DND-41 (cell line): Measurements from ENCODE around the gene NUP210L.

ENCODE experiments used
- ATAC-seq: fragments of 200-7000 bp; cut with Tn5 transposase; 3 replicates; pipeline ENCODE4 v1.9.1; 2021; ENCODE audit warnings: low read depth; ENCODE audit not compliant: insufficient read depth
- DNase-seq: peaks from one replicate; pipeline ENCODE4 v3.0.0-alpha.2; 2020
- H2AFZ ChIP-seq: 2 replicates; pipeline ENCODE4 v1.6.0; 2012; ENCODE audit warnings: low read depth, low read length
- H3K27ac ChIP-seq: 2 replicates; pipeline ENCODE4 v1.5.1; 2012; ENCODE audit warnings: low read length, inconsistent platforms
- H3K27me3 ChIP-seq: fragments of 200-600 bp; sonication (generic); 2 replicates; pipeline ENCODE4 v1.6.0; 2012; ENCODE audit warnings: low read length, mild to moderate bottlenecking, inconsistent platforms; ENCODE audit not compliant: insufficient read depth, poor library complexity
- H3K36me3 ChIP-seq: 2 replicates; pipeline ENCODE4 v1.5.1; 2012; ENCODE audit warnings: low read length, inconsistent platforms; ENCODE audit not compliant: insufficient read depth
- H3K4me1 ChIP-seq: 2 replicates; pipeline ENCODE4 v1.5.1; 2012; ENCODE audit warnings: mild to moderate bottlenecking, low read length; ENCODE audit not compliant: insufficient read depth
- H3K4me2 ChIP-seq: 2 replicates; pipeline ENCODE4 v1.6.0; 2012; ENCODE audit warnings: mild to moderate bottlenecking, moderate library complexity, low read length, inconsistent platforms; ENCODE audit not compliant: insufficient read depth
- H3K4me3 ChIP-seq, 2 experiments: fragments of 200-600 bp in 1 of 2; shearing (Covaris generic) in 1 of 2; 2 replicates each; pipeline ENCODE4 v1.5.1; 2012 to 2016; ENCODE audit warnings: inconsistent platforms in 2 of 2, low read length in 2 of 2, mild to moderate bottlenecking in 2 of 2, low read depth in 1 of 2, moderate library complexity in 1 of 2
- H3K79me2 ChIP-seq: 2 replicates; pipeline ENCODE4 v1.6.0; 2012; ENCODE audit warnings: low read length, inconsistent platforms; ENCODE audit not compliant: insufficient read depth
- H3K9ac ChIP-seq: 2 replicates; pipeline ENCODE4 v1.6.0; 2012; ENCODE audit warnings: low read depth, mild to moderate bottlenecking, inconsistent platforms, low read length, moderate library complexity
- H3K9me3 ChIP-seq: 2 replicates; pipeline ENCODE4 v1.5.1; 2012; ENCODE audit warnings: low read length, moderate library complexity, mild to moderate bottlenecking, inconsistent platforms; ENCODE audit not compliant: insufficient read depth, severe bottlenecking
- H4K20me1 ChIP-seq: 2 replicates; pipeline ENCODE4 v1.6.0; 2012; ENCODE audit warnings: low read length; ENCODE audit not compliant: insufficient read depth
- EZH2 ChIP-seq: IDR thresholded peaks from 3 replicates; pipeline ENCODE4 v1.6.1; 2012; ENCODE audit warnings: borderline replicate concordance, low read depth, mild to moderate bottlenecking, moderate library complexity, low read length, inconsistent platforms; ENCODE audit not compliant: severe bottlenecking
- TF ChIP-seq, protein P1 (sequence below): IDR thresholded peaks from 2 replicates; pipeline ENCODE4 v1.5.1; 2012; ENCODE audit warnings: borderline replicate concordance, low read length, moderate library complexity, mild to moderate bottlenecking; ENCODE audit not compliant: poor library complexity, severe bottlenecking; ENCODE audit errors: extremely low read depth

The NUP210L gene

GRCh38 chr1:153973525-153973924 is 181.3 kb downstream of the NUP210L start:
- no peak overlapping the region for H2AFZ ChIP-seq
- H3K27me3 ChIP-seq = no peaks in the 10 kb centered on the region
- peaks cover 54% of the 10 kb centered on the region for H3K4me1 ChIP-seq
- H3K36me3 ChIP-seq = peaks cover 31% of the 10 kb centered on the region
- TF ChIP-seq, protein P1, sequence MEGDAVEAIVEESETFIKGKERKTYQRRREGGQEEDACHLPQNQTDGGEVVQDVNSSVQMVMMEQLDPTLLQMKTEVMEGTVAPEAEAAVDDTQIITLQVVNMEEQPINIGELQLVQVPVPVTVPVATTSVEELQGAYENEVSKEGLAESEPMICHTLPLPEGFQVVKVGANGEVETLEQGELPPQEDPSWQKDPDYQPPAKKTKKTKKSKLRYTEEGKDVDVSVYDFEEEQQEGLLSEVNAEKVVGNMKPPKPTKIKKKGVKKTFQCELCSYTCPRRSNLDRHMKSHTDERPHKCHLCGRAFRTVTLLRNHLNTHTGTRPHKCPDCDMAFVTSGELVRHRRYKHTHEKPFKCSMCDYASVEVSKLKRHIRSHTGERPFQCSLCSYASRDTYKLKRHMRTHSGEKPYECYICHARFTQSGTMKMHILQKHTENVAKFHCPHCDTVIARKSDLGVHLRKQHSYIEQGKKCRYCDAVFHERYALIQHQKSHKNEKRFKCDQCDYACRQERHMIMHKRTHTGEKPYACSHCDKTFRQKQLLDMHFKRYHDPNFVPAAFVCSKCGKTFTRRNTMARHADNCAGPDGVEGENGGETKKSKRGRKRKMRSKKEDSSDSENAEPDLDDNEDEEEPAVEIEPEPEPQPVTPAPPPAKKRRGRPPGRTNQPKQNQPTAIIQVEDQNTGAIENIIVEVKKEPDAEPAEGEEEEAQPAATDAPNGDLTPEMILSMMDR = no peak
- TF ChIP-seq EZH2 = no peak
- no peak overlapping the region for H3K9ac ChIP-seq
- H3K79me2 ChIP-seq = peaks cover 32% of the 10 kb centered on the region
- 0 out of 2 replicates have a peak, but pooled peaks cover 3% of the 10 kb centered on the region for H4K20me1 ChIP-seq
- H3K4me3 ChIP-seq = no peak overlapping the region
- no peak for ATAC-seq
- no peak overlapping the region for H3K4me2 ChIP-seq
- H3K27ac ChIP-seq = no peak overlapping the region
- no peaks in the 10 kb centered on the region for H3K9me3 ChIP-seq
- DNase-seq = no peak

- ATAC-seq (no peak), DNase-seq (no peak)
- TF ChIP-seq, protein P1 = no peak
- no peak overlapping the region for H2AFZ ChIP-seq
- no peaks in the 10 kb centered on the region for H3K9me3 ChIP-seq
- H4K20me1 ChIP-seq = 0 out of 2 replicates have a peak, but pooled peaks cover 3% of the 10 kb centered on the region
- H3K4me1 ChIP-seq = peaks cover 54% of the 10 kb centered on the region
- H3K27me3 ChIP-seq = no peaks in the 10 kb centered on the region
- no peak overlapping the region for H3K4me2 ChIP-seq
- H3K79me2 ChIP-seq = peaks cover 37% of the 10 kb centered on the region
- peaks cover 31% of the 10 kb centered on the region for H3K36me3 ChIP-seq
- H3K9ac ChIP-seq = no peak overlapping the region
- H3K4me3 ChIP-seq = no peak overlapping the region
- no peak overlapping the region for H3K27ac ChIP-seq
These were observed 181.8 kb downstream of the NUP210L start for GRCh38 chr1:153973071-153973470.

DNA sequence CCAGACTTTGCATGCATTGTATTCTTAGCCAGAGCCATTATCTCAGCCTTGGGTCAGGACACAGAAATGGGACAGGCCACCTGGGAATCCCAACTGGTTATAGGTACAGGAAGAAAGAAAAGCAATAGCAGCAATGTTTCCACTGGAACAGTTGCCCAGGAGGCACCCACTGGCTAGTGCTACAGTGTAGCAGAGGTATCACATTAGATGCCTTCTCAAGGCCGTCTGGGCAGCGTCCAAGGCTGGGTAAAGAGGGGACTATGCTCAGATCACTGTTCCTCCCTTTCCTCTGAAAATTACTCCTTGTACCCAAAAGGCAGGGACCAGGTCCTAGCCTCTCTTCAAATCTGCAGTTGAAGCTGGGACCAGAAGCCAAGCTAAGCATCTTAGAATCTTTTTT is 184.5 kb downstream of the NUP210L start:
- peaks cover 53% of the 10 kb centered on the region for H3K4me1 ChIP-seq
- peaks cover 35% of the 10 kb centered on the region for H3K79me2 ChIP-seq
- TF ChIP-seq, protein P1 = no peak
- no peak for TF ChIP-seq EZH2
- no peaks in the 10 kb centered on the region for H3K27me3 ChIP-seq
- peaks cover 22% of the 10 kb centered on the region for H3K36me3 ChIP-seq
- no peak overlapping the region for H3K4me2 ChIP-seq
- no peaks in the 10 kb centered on the region for H4K20me1 ChIP-seq
- no peak overlapping the region for H3K4me3 ChIP-seq
- DNase-seq (no peak), ATAC-seq (no peak)
- no peak overlapping the region for H3K27ac ChIP-seq
- H3K9ac ChIP-seq = no peak overlapping the region
- no peaks in the 10 kb centered on the region for H3K9me3 ChIP-seq
- no peak overlapping the region for H2AFZ ChIP-seq

- Histone ChIP-seq H3K79me2 (peaks cover 41% of the 10 kb centered on the region), H3K27me3 (no peaks in the 10 kb centered on the region), H3K4me3 (peak overlapping the region in 1 of 2 experiments; percentile 81; a peak in 1 of 4 replicates), H3K36me3 (peaks cover 9% of the 10 kb centered on the region), H3K9me3 (no peaks in the 10 kb centered on the region), H3K4me2 (peak overlapping the region; percentile 93), H4K20me1 (no peaks in the 10 kb centered on the region), H3K9ac (peak overlapping the region; percentile 69), H3K27ac (no peak overlapping the region), H3K4me1 (peaks cover 61% of the 10 kb centered on the region), H2AFZ (no peak overlapping the region)
- no peak for DNase-seq
- TF ChIP-seq EZH2 = no peak
- TF ChIP-seq, protein P1 = no peak
- no peak for ATAC-seq
These were observed 185.9 kb downstream of the NUP210L start for GRCh38 chr1:153968972-153969371.
